ENCODE results near the gene AFM.

- TF ChIP-seq POLR2A (IDR thresholded peaks at IDR 0.05; ENCODE audit: low read depth, low read length) = no peak
- no peak for TF ChIP-seq CTCF (IDR thresholded peaks at IDR 0.05; ENCODE audit: extremely low read depth in 1 of 2, insufficient read depth in 1 of 2, low read depth in 1 of 2, low read length in 2 of 2)
- no peak for TF ChIP-seq GATA2 (IDR thresholded peaks at IDR 0.05; ENCODE audit: insufficient read depth, insufficient read length, low read depth, low read length)
- TF ChIP-seq EZH2 (IDR thresholded peaks at IDR 0.05; ENCODE audit: borderline replicate concordance, low read depth, low read length, severe bottlenecking) = no peak
- TF ChIP-seq POLR2AphosphoS5 (IDR thresholded peaks at IDR 0.05; ENCODE audit: insufficient read depth, low read depth, low read length) = no peak
- no peak for TF ChIP-seq MAX (IDR thresholded peaks at IDR 0.05; ENCODE audit: insufficient read depth, insufficient read length)
- no peak for TF ChIP-seq JUN (IDR thresholded peaks at IDR 0.05; ENCODE audit: borderline replicate concordance, insufficient read depth, insufficient read length, low read depth)
Measured at GRCh38 chr4:73477176-73477575, 4.4 kb upstream of the AFM start.

All from endothelial cell of umbilical vein (primary cell).